GM23248 (cell line): ENCODE data around the gene AMOTL1. TPM values are rescaled to one million over a fixed set of nuclear protein-coding genes. Genes with fewer than 3 reads are reported as not detected.

Experiments used
- DNase-seq: peaks from one replicate; pipeline ENCODE4 v3.0.0-alpha.2; 2015
- H2AFZ ChIP-seq: fragments of 200-600 bp; sonication (generic); 2 replicates; pipeline ENCODE4 v1.6.1; 2016; ENCODE audit warnings: antibody characterized with exemption
- H3F3A ChIP-seq: fragments of 200-600 bp; sonication (generic); 2 replicates; pipeline ENCODE4 v1.6.1; 2016; ENCODE audit warnings: mild to moderate bottlenecking, antibody characterized with exemption, mixed run types; ENCODE audit not compliant: insufficient read depth
- H3K27ac ChIP-seq: fragments of 200-600 bp; sonication (generic); 2 replicates; pipeline ENCODE4 v1.5.1; 2016; ENCODE audit warnings: mild to moderate bottlenecking
- H3K27me3 ChIP-seq: fragments of 200-600 bp; sonication (generic); replicated peaks from 2 replicates; pipeline ENCODE4 v1.6.1; 2016; ENCODE audit warnings: mild to moderate bottlenecking; ENCODE audit not compliant: insufficient read depth
- H3K36me3 ChIP-seq: fragments of 200-600 bp; sonication (generic); 2 replicates; pipeline ENCODE4 v1.6.1; 2016; ENCODE audit warnings: low read depth, mild to moderate bottlenecking
- H3K4me1 ChIP-seq: fragments of 200-600 bp; sonication (generic); 2 replicates; pipeline ENCODE4 v1.6.1; 2016; ENCODE audit warnings: mild to moderate bottlenecking; ENCODE audit not compliant: insufficient read depth
- H3K4me2 ChIP-seq: fragments of 200-600 bp; sonication (generic); one replicate; pipeline ENCODE4 v1.6.1; 2016; ENCODE audit warnings: mild to moderate bottlenecking; ENCODE audit not compliant: unreplicated experiment
- H3K4me3 ChIP-seq: fragments of 200-600 bp; sonication (generic); 2 replicates; pipeline ENCODE4 v1.5.1; 2016; ENCODE audit warnings: mild to moderate bottlenecking
- H3K79me2 ChIP-seq: fragments of 200-600 bp; sonication (generic); 2 replicates; pipeline ENCODE4 v1.6.1; 2016; ENCODE audit warnings: mild to moderate bottlenecking; ENCODE audit not compliant: insufficient read depth
- H3K9ac ChIP-seq: fragments of 200-600 bp; sonication (generic); 2 replicates; pipeline ENCODE4 v1.6.1; 2016; ENCODE audit warnings: mild to moderate bottlenecking
- H3K9me2 ChIP-seq: fragments of 200-600 bp; sonication (generic); 2 replicates; pipeline ENCODE4 v1.6.1; 2016; ENCODE audit warnings: mixed run types, mild to moderate bottlenecking, moderate library complexity; ENCODE audit not compliant: insufficient read depth
- H3K9me3 ChIP-seq: fragments of 200-600 bp; sonication (generic); one replicate; pipeline ENCODE4 v1.6.1; 2017; ENCODE audit warnings: low read depth
- H4K20me1 ChIP-seq: fragments of 200-600 bp; sonication (generic); 2 replicates; pipeline ENCODE4 v1.6.0; 2016; ENCODE audit not compliant: insufficient read depth
- EZH2 ChIP-seq: fragments of 200-600 bp; sonication (generic); IDR thresholded peaks from 2 replicates; pipeline ENCODE4 v1.6.1; 2018; ENCODE audit warnings: antibody characterized with exemption, mild to moderate bottlenecking; ENCODE audit not compliant: insufficient read depth, poor library complexity, severe bottlenecking
- EZH2phosphoT487 ChIP-seq: fragments of 200-600 bp; sonication (generic); IDR thresholded peaks from 2 replicates; pipeline ENCODE4 v1.6.1; 2018; ENCODE audit warnings: antibody characterized with exemption, moderate library complexity, mild to moderate bottlenecking, low read depth; ENCODE audit not compliant: insufficient read depth
- WGBS, 2 experiments: methylation state at CpG; one replicate each; pipeline ENCODE4 v1.1.6; 2015 to 2017; ENCODE audit warnings: low lambda C conversion rate in 2 of 2, low coverage in 1 of 2; ENCODE audit errors: missing lambda C conversion rate in 2 of 2; 5-methylcytosine and 5-hydroxymethylcytosine counted together
- in situ Hi-C: fragments of 300-500 bp; cut with MboI; formaldehyde crosslinking; loops from 2 replicates; pipeline ENCODE4 v1.15.0; 2020
- polyA plus RNA-seq: library from polyadenylated mRNA; unstranded; fragments of >200 nt; fragmentation: Nextera tagmentation; extraction: Ambion mirVana; gene quantifications from 2 replicates; pipeline ENCODE4 v1.2.1, GENCODE V29; 2016
- total RNA-seq: library from RNA; depleted of rRNA; stranded (reverse); fragments of >200 nt; shearing (Covaris generic); gene quantifications from 2 replicates; pipeline ENCODE4 v1.2.3, GENCODE V29; 2014

Gene AMOTL1
- total and polyA plus RNA-seq, 2 experiments from 2014 or later, result 22.3 to 50.8 TPM

- H3F3A ChIP-seq, result peaks cover 50% of the 10 kb centered on the region
- H3K36me3 ChIP-seq, result no peaks in the 10 kb centered on the region
- peak overlapping the region; percentile 49; the same call in 1 of the 2 replicates for H2AFZ ChIP-seq
- peak overlapping the region; percentile 52; the same call in 1 of the 2 replicates for H3K9ac ChIP-seq
- no peaks in the 10 kb centered on the region for H3K9me3 ChIP-seq
- peak overlapping the region; percentile 79 for H3K4me2 ChIP-seq
- H3K9me2 ChIP-seq, result no peaks in the 10 kb centered on the region
- no peaks in the 10 kb centered on the region for H3K27me3 ChIP-seq
- 74 to 75% methylated on average over 5 of the region's 5 CpGs for WGBS, 2 experiments
- TF ChIP-seq EZH2phosphoT487 (no peak), EZH2 (no peak)
- in situ Hi-C loops, result loop anchor here (10.0 kb wide), 1 partner anchor 126 kb away; no protein-coding TSS in a partner anchor
- H4K20me1 ChIP-seq, result no peaks in the 10 kb centered on the region
- H3K4me1 ChIP-seq, result peaks cover 68% of the 10 kb centered on the region
- DNase-seq, result peak; percentile 49
- H3K27ac ChIP-seq, result peak overlapping the region; percentile 75
- peak overlapping the region; percentile 31; the same call in 1 of the 2 replicates for H3K4me3 ChIP-seq
- H3K79me2 ChIP-seq, result no peaks in the 10 kb centered on the region
Observed at GRCh38 chr11:94751218-94751609, 16.9 kb upstream of the AMOTL1 start.

DNA sequence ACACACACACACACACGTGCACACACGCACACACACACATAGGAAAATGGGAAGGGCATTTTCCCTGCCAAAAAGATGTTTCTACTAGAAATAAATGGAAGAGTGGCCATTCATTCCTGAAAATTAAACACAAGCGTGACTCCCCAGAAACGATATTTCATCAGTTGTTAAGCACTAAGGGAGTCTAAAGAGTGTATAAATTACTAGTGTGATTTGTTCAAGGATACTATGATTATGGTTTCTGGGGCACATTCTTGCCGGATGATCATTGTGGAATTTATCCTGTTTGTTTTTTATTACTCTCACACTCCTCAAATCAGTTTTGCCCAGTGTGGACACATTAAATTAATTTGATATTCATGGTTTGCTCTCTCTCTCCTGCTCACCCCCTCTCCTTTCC lies 16.4 kb upstream of the AMOTL1 start:
- in situ Hi-C loops, result loop anchor here (10.0 kb wide), 1 partner anchor 127 kb away; no protein-coding TSS in a partner anchor
- H3K27ac ChIP-seq, result peak overlapping the region; percentile 75
- peak overlapping the region; percentile 49 for H2AFZ ChIP-seq
- H3F3A ChIP-seq, result peaks cover 47% of the 10 kb centered on the region
- no peaks in the 10 kb centered on the region for H3K79me2 ChIP-seq
- H3K36me3 ChIP-seq, result no peaks in the 10 kb centered on the region
- peak; percentile 61 for DNase-seq
- TF ChIP-seq EZH2phosphoT487 (no peak), EZH2 (no peak)
- no peaks in the 10 kb centered on the region for H3K27me3 ChIP-seq
- peak overlapping the region; percentile 79 for H3K4me2 ChIP-seq
- no peak overlapping the region for H3K9ac ChIP-seq
- no peaks in the 10 kb centered on the region for H3K9me3 ChIP-seq
- H3K4me3 ChIP-seq, result peak overlapping the region; percentile 31
- H4K20me1 ChIP-seq, result no peaks in the 10 kb centered on the region
- peaks cover 64% of the 10 kb centered on the region for H3K4me1 ChIP-seq
- 16 to 18% methylated on average over 5 of the region's 5 CpGs for WGBS, 2 experiments
- no peaks in the 10 kb centered on the region for H3K9me2 ChIP-seq

GRCh38 chr11:94753630-94754029 lies 14.5 kb upstream of the AMOTL1 start:
- TF ChIP-seq EZH2phosphoT487 (no peak), EZH2 (no peak)
- H3K9ac ChIP-seq, result no peak overlapping the region
- in situ Hi-C loops, result loop anchor here (10.0 kb wide), 1 partner anchor 129 kb away; no protein-coding TSS in a partner anchor
- H3K27me3 ChIP-seq, result no peaks in the 10 kb centered on the region
- H4K20me1 ChIP-seq, result no peaks in the 10 kb centered on the region
- H3K4me2 ChIP-seq, result no peak overlapping the region
- DNase-seq, result no peak
- H3K27ac ChIP-seq, result no peak overlapping the region
- 43 to 55% methylated on average over 1 of the region's 1 CpG for WGBS, 2 experiments
- no peaks in the 10 kb centered on the region for H3K9me2 ChIP-seq
- H3K79me2 ChIP-seq, result no peaks in the 10 kb centered on the region
- peaks cover 28% of the 10 kb centered on the region for H3F3A ChIP-seq
- no peaks in the 10 kb centered on the region for H3K9me3 ChIP-seq
- no peaks in the 10 kb centered on the region for H3K36me3 ChIP-seq
- H3K4me3 ChIP-seq, result no peak overlapping the region
- H2AFZ ChIP-seq, result no peak overlapping the region
- peaks cover 45% of the 10 kb centered on the region for H3K4me1 ChIP-seq

GRCh38 chr11:94754335-94754734 lies 13.8 kb upstream of the AMOTL1 start:
- Histone ChIP-seq H3F3A (peaks cover 21% of the 10 kb centered on the region), H3K9me3 (no peaks in the 10 kb centered on the region), H2AFZ (no peak overlapping the region), H4K20me1 (no peaks in the 10 kb centered on the region), H3K9me2 (no peaks in the 10 kb centered on the region), H3K27me3 (no peaks in the 10 kb centered on the region), H3K9ac (no peak overlapping the region), H3K79me2 (no peaks in the 10 kb centered on the region), H3K27ac (no peak overlapping the region), H3K4me3 (no peak overlapping the region), H3K36me3 (no peaks in the 10 kb centered on the region), H3K4me2 (no peak overlapping the region), H3K4me1 (peaks cover 38% of the 10 kb centered on the region)
- in situ Hi-C loops, result loop anchor here (10.0 kb wide), 1 partner anchor 130 kb away; no protein-coding TSS in a partner anchor
- no peak for DNase-seq
- WGBS, 2 experiments, result 75 to 81% methylated on average over 2 of the region's 2 CpGs
- TF ChIP-seq EZH2phosphoT487 (no peak), EZH2 (no peak)
